Measurements from ENCODE around the gene MTX3.

The MTX3 gene, protein sequence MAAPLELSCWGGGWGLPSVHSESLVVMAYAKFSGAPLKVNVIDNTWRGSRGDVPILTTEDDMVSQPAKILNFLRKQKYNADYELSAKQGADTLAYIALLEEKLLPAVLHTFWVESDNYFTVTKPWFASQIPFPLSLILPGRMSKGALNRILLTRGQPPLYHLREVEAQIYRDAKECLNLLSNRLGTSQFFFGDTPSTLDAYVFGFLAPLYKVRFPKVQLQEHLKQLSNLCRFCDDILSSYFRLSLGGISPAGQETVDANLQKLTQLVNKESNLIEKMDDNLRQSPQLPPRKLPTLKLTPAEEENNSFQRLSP

DNA sequence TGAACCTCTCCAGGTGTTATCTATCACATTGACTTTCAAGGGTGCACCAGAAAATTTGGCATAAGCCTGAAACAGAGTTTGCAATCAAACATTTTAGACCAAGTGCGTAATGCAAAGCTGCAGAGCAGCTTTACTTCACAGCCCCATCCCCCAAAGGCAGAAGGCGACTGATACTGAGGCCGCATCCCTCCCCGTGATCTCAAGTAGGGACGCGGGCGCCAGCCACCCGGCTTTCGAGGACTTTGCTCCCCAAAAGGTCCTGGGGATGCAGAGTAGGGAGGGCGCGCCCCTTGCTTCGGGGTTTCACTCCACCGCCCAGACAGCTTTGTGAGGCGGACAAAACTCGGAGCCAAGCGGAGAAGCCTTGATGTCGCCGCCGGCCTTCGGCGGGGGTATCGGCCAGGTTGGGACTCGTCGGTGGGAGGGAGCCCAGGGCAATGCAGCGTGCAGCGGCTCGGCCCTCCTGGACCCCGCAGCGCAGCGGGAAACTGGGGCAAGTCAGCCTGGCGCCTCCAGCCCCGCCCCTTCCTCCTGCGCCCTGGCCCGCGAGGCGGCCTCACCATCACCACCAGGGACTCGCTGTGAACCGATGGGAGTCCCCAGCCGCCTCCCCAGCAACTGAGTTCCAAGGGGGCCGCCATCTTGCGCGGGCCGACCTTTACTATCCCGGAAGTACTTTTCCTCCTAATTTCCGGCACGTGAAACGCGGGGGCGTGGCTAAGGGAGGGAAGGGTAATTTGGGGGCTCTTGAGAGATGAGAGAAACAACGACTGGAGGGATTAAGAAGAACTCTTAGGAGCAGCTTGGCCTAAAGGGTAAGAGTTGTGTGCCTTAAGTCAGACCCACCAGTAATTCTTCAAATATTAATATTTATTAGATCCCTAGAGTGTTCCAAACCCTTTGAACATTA is at the start of gene MTX3:
Gene MTX3, minus strand, starts transcription at position 665 of the 910 bp plus-strand sequence. Its CDS starts 24 bp downstream, at position 641.
- TF ChIP-seq, protein P1, sequence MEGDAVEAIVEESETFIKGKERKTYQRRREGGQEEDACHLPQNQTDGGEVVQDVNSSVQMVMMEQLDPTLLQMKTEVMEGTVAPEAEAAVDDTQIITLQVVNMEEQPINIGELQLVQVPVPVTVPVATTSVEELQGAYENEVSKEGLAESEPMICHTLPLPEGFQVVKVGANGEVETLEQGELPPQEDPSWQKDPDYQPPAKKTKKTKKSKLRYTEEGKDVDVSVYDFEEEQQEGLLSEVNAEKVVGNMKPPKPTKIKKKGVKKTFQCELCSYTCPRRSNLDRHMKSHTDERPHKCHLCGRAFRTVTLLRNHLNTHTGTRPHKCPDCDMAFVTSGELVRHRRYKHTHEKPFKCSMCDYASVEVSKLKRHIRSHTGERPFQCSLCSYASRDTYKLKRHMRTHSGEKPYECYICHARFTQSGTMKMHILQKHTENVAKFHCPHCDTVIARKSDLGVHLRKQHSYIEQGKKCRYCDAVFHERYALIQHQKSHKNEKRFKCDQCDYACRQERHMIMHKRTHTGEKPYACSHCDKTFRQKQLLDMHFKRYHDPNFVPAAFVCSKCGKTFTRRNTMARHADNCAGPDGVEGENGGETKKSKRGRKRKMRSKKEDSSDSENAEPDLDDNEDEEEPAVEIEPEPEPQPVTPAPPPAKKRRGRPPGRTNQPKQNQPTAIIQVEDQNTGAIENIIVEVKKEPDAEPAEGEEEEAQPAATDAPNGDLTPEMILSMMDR (IDR thresholded peaks at IDR 0.05; ENCODE audit: low read depth, low read length, poor library complexity, severe bottlenecking), result no peak
- TF ChIP-seq EZH2phosphoT487 (IDR thresholded peaks at IDR 0.05; ENCODE audit: borderline replicate concordance, low read length), result no peak
- peaks cover 34% of the 10 kb centered on the region for H3K79me2 ChIP-seq (ENCODE audit: control insufficient read depth, low read length)
- peak within 1 kb of the TSS; percentile 78 for H3K27ac ChIP-seq (ENCODE audit: low read depth, low read length)
- no peaks in the 10 kb centered on the region for H3K9me3 ChIP-seq (ENCODE audit: control insufficient read depth, insufficient read depth, low read length)
- H3K4me2 ChIP-seq (ENCODE audit: low read length), result peak within 1 kb of the TSS; percentile 78
- peak within 1 kb of the TSS; percentile 82 for H3K4me3 ChIP-seq (ENCODE audit: low read length)
- H3K9me2 ChIP-seq (replicated peaks; ENCODE audit: control insufficient read depth, low read length), result no peaks in the 10 kb centered on the region
- no peaks in the 10 kb centered on the region for H3K27me3 ChIP-seq (ENCODE audit: control insufficient read depth, low read length)
- H3F3A ChIP-seq (ENCODE audit: control insufficient read depth, insufficient read depth), result no peaks in the 10 kb centered on the region
- peaks cover 36% of the 10 kb centered on the region for H3K36me3 ChIP-seq (ENCODE audit: control insufficient read depth, low read length)
- H4K20me1 ChIP-seq (ENCODE audit: control insufficient read depth, insufficient read depth, low read depth, low read length), result no peaks in the 10 kb centered on the region
- peaks cover 43% of the 10 kb centered on the region for H3K4me1 ChIP-seq (ENCODE audit: control insufficient read depth, low read length)

DNA sequence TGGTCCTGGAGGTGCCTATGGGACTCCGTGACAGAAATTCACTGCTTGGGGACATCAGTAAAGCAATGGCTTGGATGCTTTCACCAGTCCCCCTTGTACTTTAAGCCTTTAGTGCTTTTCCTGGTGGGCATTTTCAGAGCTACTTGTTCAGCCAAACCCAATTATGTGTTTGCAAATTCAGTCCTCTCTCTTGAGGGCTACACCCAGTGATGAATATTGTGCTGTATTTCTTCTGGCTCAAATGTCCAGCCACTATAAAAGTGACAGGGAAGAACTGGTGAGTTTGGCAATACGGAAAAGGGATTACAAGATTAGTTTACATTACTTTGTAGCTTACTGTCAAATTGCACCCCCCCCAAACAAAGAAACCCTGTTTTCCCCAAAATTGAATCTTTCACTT is 48.6 kb upstream of the MTX3 start:
- Histone ChIP-seq H3K27me3 (ENCODE audit: control insufficient read depth, low read length) (no peaks in the 10 kb centered on the region), H3K27ac (ENCODE audit: low read depth, low read length) (no peak overlapping the region), H3K36me3 (ENCODE audit: control insufficient read depth, low read length) (no peaks in the 10 kb centered on the region), H3K4me3 (ENCODE audit: low read length) (no peak overlapping the region), H4K20me1 (ENCODE audit: control insufficient read depth, insufficient read depth, low read depth, low read length) (no peaks in the 10 kb centered on the region), H3K4me1 (ENCODE audit: control insufficient read depth, low read length) (peaks cover 13% of the 10 kb centered on the region), H3K79me2 (ENCODE audit: control insufficient read depth, low read length) (no peaks in the 10 kb centered on the region), H3K9me2 (replicated peaks; ENCODE audit: control insufficient read depth, low read length) (no peaks in the 10 kb centered on the region), H3K9me3 (ENCODE audit: control insufficient read depth, insufficient read depth, low read length) (no peaks in the 10 kb centered on the region), H3F3A (ENCODE audit: control insufficient read depth, insufficient read depth) (no peaks in the 10 kb centered on the region), H3K4me2 (ENCODE audit: low read length) (no peak overlapping the region)
- TF ChIP-seq, protein P1 (IDR thresholded peaks at IDR 0.05; ENCODE audit: low read depth, low read length, poor library complexity, severe bottlenecking), result no peak
- no peak for TF ChIP-seq EZH2phosphoT487 (IDR thresholded peaks at IDR 0.05; ENCODE audit: borderline replicate concordance, low read length)

DNA sequence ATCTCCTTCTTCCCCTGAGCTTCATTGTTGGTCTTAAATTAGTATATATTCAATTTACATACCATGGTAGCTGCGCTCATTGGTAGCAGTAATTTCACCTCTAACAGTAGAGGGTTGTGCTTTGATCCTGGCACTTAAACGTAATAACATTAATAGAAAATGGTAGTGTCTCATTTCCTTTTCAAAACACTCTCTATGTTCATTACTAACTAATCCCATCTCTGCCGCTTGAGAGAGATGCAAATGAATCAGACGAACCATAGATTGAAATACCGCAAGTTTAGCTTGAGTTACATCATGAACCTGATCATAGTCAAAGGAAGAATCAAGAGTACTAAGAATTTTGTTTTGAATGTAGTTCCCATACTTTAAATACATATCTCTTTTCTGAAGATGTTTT is 46.3 kb upstream of the MTX3 start:
- H3K27ac ChIP-seq (ENCODE audit: low read depth, low read length), result no peak overlapping the region
- no peak for TF ChIP-seq EZH2phosphoT487 (IDR thresholded peaks at IDR 0.05; ENCODE audit: borderline replicate concordance, low read length)
- TF ChIP-seq, protein P1 (IDR thresholded peaks at IDR 0.05; ENCODE audit: low read depth, low read length, poor library complexity, severe bottlenecking), result no peak

More for the DNA sequence above, 46.3 kb upstream of the MTX3 start:
- Histone ChIP-seq H3K4me2 (ENCODE audit: low read length) (peak overlapping the region; percentile 7; the same call in 1 of the 2 replicates), H4K20me1 (ENCODE audit: control insufficient read depth, insufficient read depth, low read depth, low read length) (no peaks in the 10 kb centered on the region), H3K9me3 (ENCODE audit: control insufficient read depth, insufficient read depth, low read length) (no peaks in the 10 kb centered on the region), H3K4me3 (ENCODE audit: low read length) (no peak overlapping the region), H3K27me3 (ENCODE audit: control insufficient read depth, low read length) (no peaks in the 10 kb centered on the region), H3F3A (ENCODE audit: control insufficient read depth, insufficient read depth) (no peaks in the 10 kb centered on the region), H3K36me3 (ENCODE audit: control insufficient read depth, low read length) (no peaks in the 10 kb centered on the region), H3K9me2 (replicated peaks; ENCODE audit: control insufficient read depth, low read length) (no peaks in the 10 kb centered on the region), H3K79me2 (ENCODE audit: control insufficient read depth, low read length) (no peaks in the 10 kb centered on the region), H3K4me1 (ENCODE audit: control insufficient read depth, low read length) (peaks cover 13% of the 10 kb centered on the region)

All from DOHH2 (cell line).